Upper lobe of right lung (tissue), 1 donor: ENCODE measurements around the gene ZFAND3. TPM values are rescaled to one million over a fixed set of nuclear protein-coding genes. Genes with fewer than 3 reads are reported as not detected.

Experiments
- ATAC-seq: fragments of 200-7000 bp; cut with Tn5 transposase; one replicate; pipeline ENCODE4 v1.9.1; 2020; ENCODE audit warnings: mild to moderate bottlenecking, moderate library complexity
- DNase-seq: peaks from one replicate; pipeline ENCODE4 v3.0.0-alpha.2; 2020
- H3K27ac ChIP-seq: fragments of 200-600 bp; one replicate; pipeline ENCODE4 v1.8.0; 2022
- H3K27me3 ChIP-seq: fragments of 200-600 bp; one replicate; pipeline ENCODE4 v1.8.0; 2022; ENCODE audit warnings: mild to moderate bottlenecking
- H3K36me3 ChIP-seq: fragments of 200-600 bp; one replicate; pipeline ENCODE4 v1.8.0; 2022
- H3K4me1 ChIP-seq: fragments of 200-600 bp; one replicate; pipeline ENCODE4 v1.8.0; 2022
- H3K4me3 ChIP-seq: fragments of 200-600 bp; one replicate; pipeline ENCODE4 v1.8.0; 2022; ENCODE audit warnings: mild to moderate bottlenecking
- H3K9me3 ChIP-seq: fragments of 200-600 bp; one replicate; pipeline ENCODE4 v1.8.0; 2022
- CTCF ChIP-seq: fragments of 200-600 bp; IDR thresholded peaks from one replicate; pipeline ENCODE4 v1.8.0; 2022; ENCODE audit warnings: antibody characterized with exemption
- intact Hi-C: fragments of 100-400 bp; cut with DNase I; formaldehyde crosslinking; loops from one replicate; pipeline ENCODE4 v1.11.0; 2022
- total RNA-seq: library from RNA; stranded (reverse); fragmentation: NEBNext Ultra II Directional; extraction: Animal tissue kit (Norgen Biotek cat#: 25700); gene quantifications from one replicate; pipeline ENCODE4 v1.2.1, GENCODE V29; 2021
- donor health status: DM: no; HTN: yes; CAD: no; lungs with severe emphysema.

The ZFAND3 gene
- total RNA-seq, 1 donor from 2014 or later, result 69.1 TPM

DNA sequence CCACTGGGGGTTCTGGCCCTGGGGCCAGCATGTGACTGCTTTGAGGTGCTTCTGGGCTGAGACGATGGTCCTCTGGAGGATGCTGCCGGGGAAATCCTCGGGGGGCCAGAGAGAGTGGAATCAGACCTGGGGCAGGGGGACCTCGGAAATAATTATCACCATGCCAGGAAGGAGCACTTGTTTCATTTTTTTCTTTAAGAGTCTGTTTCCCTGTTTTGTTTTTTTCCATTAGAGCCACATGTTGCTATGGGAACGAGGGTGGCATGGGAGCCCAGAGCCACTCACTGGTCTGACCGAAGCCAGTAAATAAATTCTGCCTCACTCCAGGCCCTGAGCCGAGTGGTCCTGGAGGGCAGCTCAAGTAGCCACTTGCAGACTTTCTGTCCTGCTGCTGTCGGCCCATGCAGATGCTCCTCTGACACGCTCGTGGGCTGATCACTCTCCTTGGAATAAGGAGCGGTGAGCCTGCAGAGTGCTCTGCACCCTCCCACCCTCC lies 365.1 kb downstream of the ZFAND3 start:
- Histone ChIP-seq H3K36me3 (no peaks in the 10 kb centered on the region), H3K27ac (no peak overlapping the region), H3K27me3 (no peaks in the 10 kb centered on the region), H3K4me3 (no peak overlapping the region), H3K9me3 (no peaks in the 10 kb centered on the region), H3K4me1 (no peaks in the 10 kb centered on the region)
- peak; percentile 48 for DNase-seq
- intact Hi-C loops, result no loop called here
- TF ChIP-seq CTCF, result no peak
- ATAC-seq, result no peak

DNA sequence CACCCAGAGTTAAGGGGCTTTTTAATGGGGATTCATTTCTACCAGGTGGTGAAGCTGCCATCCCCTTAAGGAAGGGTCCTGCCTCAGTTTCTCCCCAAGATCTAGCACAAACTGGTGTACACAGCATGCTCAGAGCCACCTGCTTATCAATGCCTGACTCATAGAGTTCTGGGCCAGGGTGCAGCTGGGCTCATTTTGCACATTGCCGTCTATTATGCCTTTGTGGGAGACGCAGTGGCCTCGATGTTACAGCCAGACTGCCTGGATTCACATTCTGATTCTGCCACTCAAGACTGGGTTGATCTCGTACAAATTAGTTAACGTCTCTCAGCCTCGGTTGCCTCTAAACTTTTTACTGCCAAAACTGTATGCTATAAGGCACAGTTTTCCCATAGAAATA lies 365.7 kb downstream of the ZFAND3 start:
- ATAC-seq, result no peak
- H3K4me1 ChIP-seq, result no peaks in the 10 kb centered on the region
- intact Hi-C loops, result no loop called here
- no peak overlapping the region for H3K27ac ChIP-seq
- no peaks in the 10 kb centered on the region for H3K9me3 ChIP-seq
- H3K4me3 ChIP-seq, result no peak overlapping the region
- H3K27me3 ChIP-seq, result no peaks in the 10 kb centered on the region
- TF ChIP-seq CTCF, result no peak
- no peaks in the 10 kb centered on the region for H3K36me3 ChIP-seq
- peak; percentile 20 for DNase-seq

- no peaks in the 10 kb centered on the region for H3K4me1 ChIP-seq
- TF ChIP-seq CTCF, result no peak
- no peak for ATAC-seq
- H3K27me3 ChIP-seq, result no peaks in the 10 kb centered on the region
- H3K4me3 ChIP-seq, result no peak overlapping the region
- no peak overlapping the region for H3K27ac ChIP-seq
- intact Hi-C loops, result no loop called here
- H3K36me3 ChIP-seq, result no peaks in the 10 kb centered on the region
- no peak for DNase-seq
- no peaks in the 10 kb centered on the region for H3K9me3 ChIP-seq
These were observed 366.2 kb downstream of the ZFAND3 start for GRCh38 chr6:38185752-38186151.

- Histone ChIP-seq H3K27ac (no peak overlapping the region), H3K36me3 (no peaks in the 10 kb centered on the region), H3K27me3 (no peaks in the 10 kb centered on the region), H3K9me3 (no peaks in the 10 kb centered on the region), H3K4me3 (no peak overlapping the region), H3K4me1 (no peaks in the 10 kb centered on the region)
- no peak for TF ChIP-seq CTCF
- DNase-seq (no peak), ATAC-seq (no peak)
- intact Hi-C loops, result no loop called here
These were observed 367.8 kb downstream of the ZFAND3 start for GRCh38 chr6:38187325-38187724.

DNA sequence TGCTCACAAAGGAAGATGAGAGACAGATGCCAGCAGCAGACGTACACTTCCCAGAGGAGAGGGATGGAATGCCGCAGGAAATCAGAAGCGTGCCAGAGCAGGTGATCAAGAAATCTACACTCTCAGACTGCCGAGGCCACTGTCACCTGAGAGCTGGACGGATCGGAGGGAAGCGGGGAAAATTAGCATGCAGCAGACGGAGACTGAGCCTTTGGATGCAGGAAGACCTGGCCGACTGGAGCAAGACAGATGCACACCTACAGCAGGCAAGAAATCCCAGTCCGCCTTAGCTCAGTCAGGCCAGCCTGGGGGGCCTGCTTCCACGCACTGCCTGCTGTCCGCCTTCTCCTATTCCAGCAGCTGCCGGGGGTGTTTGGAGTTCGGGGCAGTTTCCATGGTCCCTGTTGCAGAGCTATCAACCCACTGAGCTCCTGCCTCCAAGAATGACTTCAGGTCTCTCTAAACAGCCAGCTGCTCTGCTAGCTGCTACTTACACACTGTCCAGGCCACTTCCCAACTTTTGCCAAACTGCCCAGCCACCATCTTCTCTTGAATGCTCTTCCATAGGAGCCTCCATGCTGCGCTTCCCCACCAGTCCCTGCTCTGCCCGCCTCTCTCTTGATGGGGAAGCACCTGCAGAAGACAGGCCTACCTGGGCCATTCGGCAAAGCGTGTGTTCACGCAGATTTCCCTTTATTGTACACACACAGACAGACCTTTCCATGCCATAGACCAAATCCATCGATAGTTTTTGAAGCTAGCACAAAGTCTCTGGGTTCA lies 368.5 kb downstream of the ZFAND3 start:
- H3K36me3 ChIP-seq, result no peaks in the 10 kb centered on the region
- H3K27me3 ChIP-seq, result no peaks in the 10 kb centered on the region
- H3K9me3 ChIP-seq, result no peaks in the 10 kb centered on the region
- DNase-seq (no peak), ATAC-seq (no peak)
- TF ChIP-seq CTCF, result no peak
- no peaks in the 10 kb centered on the region for H3K4me1 ChIP-seq
- H3K27ac ChIP-seq, result no peak overlapping the region
- intact Hi-C loops, result no loop called here
- no peak overlapping the region for H3K4me3 ChIP-seq
